BJ (cell line): Measurements from ENCODE around the gene AHRR. TPM values are rescaled to one million over a fixed set of nuclear protein-coding genes. Genes with fewer than 3 reads are reported as not detected.

Experiments used
- polyA plus RNA-seq: library from polyadenylated mRNA; depleted of rRNA; stranded (reverse); fragments of >200 nt; gene quantifications from 2 replicates; pipeline ENCODE4 v1.2.3, GENCODE V29; 2011; rRNA removed

The AHRR gene
- polyA plus RNA-seq, 1 experiment = 36.4 TPM

Other genes with a start within 250 kb of the AHRR start
- gene PLEKHG4B, start 229.5 kb upstream of the AHRR start, polyA plus RNA-seq = 0.72 and 1.4 TPM in 2 replicates
- not detected in 2 replicates for gene LRRC14B, start 130.2 kb upstream of the AHRR start, polyA plus RNA-seq
- gene CCDC127, start 103.6 kb upstream of the AHRR start, polyA plus RNA-seq = 4.5 and 4.8 TPM in 2 replicates
- 74.9 and 112 TPM in 2 replicates for gene SDHA, start 103.4 kb upstream of the AHRR start, polyA plus RNA-seq
- gene PDCD6, start 50.1 kb upstream of the AHRR start, polyA plus RNA-seq = 153 and 200 TPM in 2 replicates
- 24.9 and 32.1 TPM in 2 replicates for gene EXOC3, start 121.5 kb downstream of the AHRR start, polyA plus RNA-seq
- gene SLC9A3, start 202.7 kb downstream of the AHRR start, polyA plus RNA-seq = 0.98 and 1.2 TPM in 2 replicates